SJSA1 (cell line): ENCODE results near the gene ADGRG6. TPM values are rescaled to one million over a fixed set of nuclear protein-coding genes. Genes with fewer than 3 reads are reported as not detected.
"Not testable (repeated sequence)": the region's sequence is repeated elsewhere in the genome, so short reads cannot be mapped to it uniquely, and the experiment has no call there.

Experiments
- DNase-seq, 2 experiments: peaks; one replicate each; pipeline ENCODE4 v3.0.0-alpha.2; 2015 to 2020; ENCODE audit warnings: low spot score in 2 of 2, low read depth in 1 of 2
- H3K27ac ChIP-seq: fragments of 250-450 bp; sonication (Bioruptor Pico); 2 replicates; pipeline ENCODE4 v1.5.1; 2020; ENCODE audit warnings: mild to moderate bottlenecking, moderate library complexity
- H3K27me3 ChIP-seq: fragments of 250-450 bp; sonication (Bioruptor Pico); replicated peaks from 2 replicates; pipeline ENCODE4 v1.5.1; 2020; ENCODE audit warnings: mild to moderate bottlenecking, moderate library complexity
- H3K36me3 ChIP-seq: fragments of 250-450 bp; sonication (Bioruptor Pico); 2 replicates; pipeline ENCODE4 v1.5.1; 2020; ENCODE audit warnings: mild to moderate bottlenecking
- H3K4me1 ChIP-seq: fragments of 250-450 bp; sonication (Bioruptor Pico); replicated peaks from 2 replicates; pipeline ENCODE4 v1.6.1; 2021; ENCODE audit warnings: mild to moderate bottlenecking
- H3K4me3 ChIP-seq: fragments of 250-450 bp; sonication (Bioruptor Pico); 2 replicates; pipeline ENCODE4 v1.5.1; 2020; ENCODE audit warnings: mild to moderate bottlenecking
- H3K9me3 ChIP-seq: fragments of 250-450 bp; sonication (Bioruptor Pico); replicated peaks from 2 replicates; pipeline ENCODE4 v1.5.1; 2020; ENCODE audit warnings: mild to moderate bottlenecking
- total RNA-seq: library from RNA; depleted of rRNA; stranded (reverse); fragments of >200 nt; shearing (Covaris generic); gene quantifications from 2 replicates; pipeline ENCODE4 v1.2.3, GENCODE V29; 2014

ADGRG6 gene
- total RNA-seq, 1 experiment from 2014 or later = 4.5 TPM

DNA sequence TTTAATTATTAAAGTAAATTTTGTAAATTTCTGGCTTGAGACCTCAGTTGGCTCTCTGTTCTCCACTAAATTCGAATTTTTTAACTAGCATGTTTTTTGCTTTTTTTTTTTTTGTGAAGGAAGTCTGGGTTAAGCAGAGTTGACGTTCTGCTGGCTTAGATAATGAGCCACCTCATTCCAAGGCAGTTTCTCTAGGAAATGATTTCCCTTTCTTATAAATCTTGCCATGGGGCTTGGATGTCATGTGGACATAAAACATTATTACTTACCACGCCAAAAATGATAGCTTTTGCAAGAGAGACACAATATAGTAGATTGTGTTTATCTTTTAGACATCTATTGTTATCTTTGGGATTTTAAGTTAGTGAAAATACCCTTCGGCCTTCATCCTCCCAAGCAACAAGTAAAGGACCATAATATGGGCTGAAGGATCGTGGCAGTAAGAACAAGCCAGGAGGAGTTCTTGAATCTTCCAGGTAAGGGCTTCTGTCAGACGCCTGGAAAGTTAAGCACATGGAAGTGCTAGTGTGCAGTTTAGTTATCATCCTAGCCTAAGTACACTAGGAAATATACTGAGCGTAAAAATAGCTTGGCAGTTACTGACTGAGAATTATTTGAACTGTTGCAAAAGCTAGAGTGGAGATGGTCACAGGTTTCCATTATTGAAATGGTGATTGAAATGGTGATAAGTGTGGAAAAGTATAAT lies 30.7 kb downstream of the ADGRG6 start:
- no peaks in the 10 kb centered on the region for H3K27me3 ChIP-seq
- H3K27ac ChIP-seq = no peak overlapping the region
- H3K4me1 ChIP-seq = peaks cover 4% of the 10 kb centered on the region; the same call in 1 of the 2 replicates
- no peaks in the 10 kb centered on the region for H3K9me3 ChIP-seq
- H3K36me3 ChIP-seq = no peaks in the 10 kb centered on the region
- DNase-seq = no peak
- no peak overlapping the region for H3K4me3 ChIP-seq

DNA sequence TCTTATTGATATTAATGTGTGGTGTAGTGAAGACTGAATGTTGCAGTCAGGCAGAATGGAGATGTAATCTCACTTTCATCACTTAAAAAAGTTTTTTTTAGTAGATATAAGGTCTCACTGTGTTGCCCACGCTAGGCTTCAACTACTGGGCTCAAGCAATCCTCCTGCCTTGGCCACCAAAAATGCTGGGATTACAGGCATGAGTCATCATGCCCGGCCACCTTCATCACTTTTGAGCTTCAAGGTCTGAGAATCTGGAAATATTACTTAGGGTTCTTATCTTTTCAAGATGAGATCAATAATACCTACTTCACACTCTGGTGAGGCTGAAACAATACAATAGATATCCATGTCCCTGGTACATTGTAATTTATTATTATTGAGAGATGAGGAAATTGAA lies 31.6 kb downstream of the ADGRG6 start:
- H3K27ac ChIP-seq = no peak overlapping the region
- no peaks in the 10 kb centered on the region for H3K9me3 ChIP-seq
- H3K4me3 ChIP-seq = no peak overlapping the region
- no peaks in the 10 kb centered on the region for H3K36me3 ChIP-seq
- H3K27me3 ChIP-seq = no peaks in the 10 kb centered on the region
- DNase-seq = no peak
- H3K4me1 ChIP-seq = peaks cover 4% of the 10 kb centered on the region; the same call in 1 of the 2 replicates

DNA sequence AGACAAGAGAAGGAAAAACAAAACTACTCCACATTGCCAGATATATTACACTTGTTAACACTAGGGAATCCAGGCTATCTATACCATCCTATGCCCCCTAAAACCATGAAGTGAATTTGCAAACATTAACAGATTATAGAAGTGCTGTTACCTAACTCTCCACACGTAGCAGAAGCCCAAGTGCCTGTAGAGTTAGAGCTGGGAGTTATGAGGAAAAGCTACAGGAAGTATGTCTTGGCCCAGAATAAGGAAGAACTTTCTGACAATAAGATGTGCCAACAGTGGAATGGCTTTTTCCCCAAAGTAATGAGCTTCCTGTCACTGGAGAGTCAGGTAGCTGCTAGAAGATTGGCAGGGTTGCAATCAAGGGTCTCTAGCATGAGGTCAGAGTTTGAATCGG lies 32.5 kb downstream of the ADGRG6 start:
- Histone ChIP-seq H3K9me3 (no peaks in the 10 kb centered on the region), H3K27me3 (no peaks in the 10 kb centered on the region), H3K27ac (no peak overlapping the region), H3K36me3 (no peaks in the 10 kb centered on the region), H3K4me3 (no peak overlapping the region), H3K4me1 (peaks cover 4% of the 10 kb centered on the region; the same call in 1 of the 2 replicates)
- no peak for DNase-seq

DNA sequence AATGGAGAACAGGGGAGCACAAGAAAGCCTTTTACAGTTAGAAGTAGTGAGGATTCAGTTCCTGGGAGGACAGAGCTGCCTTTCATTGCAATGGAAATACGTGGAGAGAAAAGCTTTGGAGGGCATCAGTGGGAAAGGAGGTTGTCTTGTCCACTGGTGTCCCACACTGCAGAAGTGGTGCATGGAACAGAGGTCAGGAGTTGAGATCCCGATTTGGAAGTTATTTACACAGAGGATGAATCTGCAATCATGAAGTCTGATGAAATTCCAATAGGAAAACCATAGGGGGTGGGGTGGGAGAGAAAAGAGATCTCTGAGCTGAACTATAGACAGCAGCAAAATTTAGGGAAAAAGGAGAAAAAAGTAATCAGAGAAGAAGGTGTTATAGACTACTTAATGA lies 33.6 kb downstream of the ADGRG6 start:
- Histone ChIP-seq H3K27me3 (no peaks in the 10 kb centered on the region), H3K9me3 (no peaks in the 10 kb centered on the region), H3K4me1 (no peaks in the 10 kb centered on the region), H3K36me3 (no peaks in the 10 kb centered on the region), H3K4me3 (no peak overlapping the region), H3K27ac (no peak overlapping the region)
- DNase-seq = no peak

DNA sequence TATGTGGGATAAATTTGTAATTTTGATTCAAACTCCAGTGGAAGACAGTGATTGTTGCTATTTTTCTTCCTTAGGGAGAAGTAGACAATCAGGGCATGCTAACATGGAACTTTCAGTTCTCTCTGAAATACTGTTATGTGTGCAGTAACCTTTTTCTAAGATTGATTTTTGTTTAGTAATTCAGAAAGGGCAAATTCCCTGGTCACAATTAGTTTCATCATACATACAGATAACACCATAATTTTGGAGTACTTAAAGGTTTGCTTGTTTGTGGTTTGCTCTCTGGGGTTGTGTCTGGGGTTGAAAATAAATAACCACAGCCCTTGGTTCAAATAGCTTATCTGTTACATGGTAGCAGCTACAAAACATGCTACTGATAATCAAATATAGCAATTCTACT lies 34.4 kb downstream of the ADGRG6 start:
- Histone ChIP-seq H3K4me3 (no peak overlapping the region), H3K27me3 (no peaks in the 10 kb centered on the region), H3K9me3 (no peaks in the 10 kb centered on the region), H3K27ac (no peak overlapping the region), H3K4me1 (no peaks in the 10 kb centered on the region), H3K36me3 (no peaks in the 10 kb centered on the region)
- no peak for DNase-seq

DNA sequence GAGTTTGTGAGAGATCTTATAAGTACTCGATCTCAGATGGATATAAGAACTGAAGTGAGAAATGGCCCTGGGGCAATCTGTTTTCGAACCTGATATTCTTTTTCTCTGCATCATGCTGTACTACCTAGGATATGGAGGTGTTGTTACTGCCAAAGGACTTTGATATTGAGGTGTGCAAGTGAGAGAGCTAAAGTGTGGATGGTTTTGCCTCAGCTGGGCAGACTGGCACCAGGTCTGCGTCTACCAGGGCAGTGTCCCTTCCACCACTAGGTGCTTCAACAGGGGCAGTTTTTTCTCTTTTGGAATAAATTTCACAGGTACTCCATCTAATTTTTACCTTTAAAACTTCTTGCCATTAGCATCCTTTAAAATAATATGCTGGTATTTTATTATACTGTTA lies 35.0 kb downstream of the ADGRG6 start:
- Histone ChIP-seq H3K27ac (no peak overlapping the region), H3K36me3 (no peaks in the 10 kb centered on the region), H3K27me3 (no peaks in the 10 kb centered on the region), H3K4me3 (no peak overlapping the region), H3K4me1 (no peaks in the 10 kb centered on the region), H3K9me3 (no peaks in the 10 kb centered on the region)
- no peak for DNase-seq

DNA sequence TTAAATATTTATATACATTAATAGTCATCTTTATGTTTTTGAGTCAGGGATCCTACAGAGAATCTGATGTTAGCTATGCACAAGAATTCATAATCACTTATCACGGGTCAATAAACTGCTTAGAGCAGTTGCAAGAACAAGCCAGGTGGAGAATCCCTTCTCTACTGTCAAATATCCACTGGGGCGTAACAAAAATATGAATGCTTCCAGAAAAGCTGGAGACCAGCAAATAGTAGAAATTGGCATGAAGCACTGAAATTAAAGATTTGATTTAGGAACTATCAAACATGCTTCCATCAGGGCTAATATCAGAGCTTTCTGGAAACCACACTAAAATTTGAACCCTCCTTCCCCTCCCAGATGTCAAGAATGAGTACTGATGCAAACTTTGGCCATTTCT lies 37.3 kb downstream of the ADGRG6 start:
- no peak overlapping the region for H3K27ac ChIP-seq
- no peaks in the 10 kb centered on the region for H3K27me3 ChIP-seq
- H3K36me3 ChIP-seq = no peaks in the 10 kb centered on the region
- H3K4me1 ChIP-seq = no peaks in the 10 kb centered on the region
- DNase-seq = no peak
- no peak overlapping the region for H3K4me3 ChIP-seq
- no peaks in the 10 kb centered on the region for H3K9me3 ChIP-seq

DNA sequence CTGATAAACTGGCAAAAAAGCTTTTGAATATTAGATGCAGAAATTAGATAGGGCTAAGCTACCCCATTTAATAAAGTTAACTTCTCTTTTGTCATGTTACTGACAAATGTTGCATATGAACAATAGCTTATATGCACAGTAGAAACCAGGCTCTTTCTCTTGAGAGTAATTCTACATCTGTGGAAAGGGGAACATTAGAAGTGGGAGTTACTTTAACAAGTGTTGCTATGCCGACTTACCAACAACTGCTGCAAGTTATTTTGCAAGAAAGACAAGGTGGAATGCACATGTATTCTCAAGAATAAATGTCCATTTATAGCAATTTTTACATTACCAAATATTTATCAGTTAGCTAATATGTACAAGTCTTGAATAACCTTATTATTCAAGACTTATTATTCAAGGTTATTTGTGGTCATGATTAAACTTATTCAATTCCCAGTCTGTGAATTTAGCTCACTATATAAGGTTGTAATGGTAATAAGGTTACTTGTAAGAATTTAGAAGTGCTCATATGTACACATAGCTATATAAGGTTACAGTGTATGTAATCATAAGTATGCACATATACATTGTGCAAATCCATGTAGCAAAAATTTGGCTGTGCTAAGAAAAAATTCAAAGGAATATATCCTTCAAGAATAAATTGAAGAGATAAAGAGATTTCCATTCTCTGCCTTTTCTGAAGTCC lies 38.3 kb downstream of the ADGRG6 start:
- H3K9me3 ChIP-seq = no peaks in the 10 kb centered on the region
- H3K4me1 ChIP-seq = no peaks in the 10 kb centered on the region
- no peaks in the 10 kb centered on the region for H3K27me3 ChIP-seq
- H3K27ac ChIP-seq = no peak overlapping the region
- no peaks in the 10 kb centered on the region for H3K36me3 ChIP-seq
- H3K4me3 ChIP-seq = no peak overlapping the region
- DNase-seq = no peak

DNA sequence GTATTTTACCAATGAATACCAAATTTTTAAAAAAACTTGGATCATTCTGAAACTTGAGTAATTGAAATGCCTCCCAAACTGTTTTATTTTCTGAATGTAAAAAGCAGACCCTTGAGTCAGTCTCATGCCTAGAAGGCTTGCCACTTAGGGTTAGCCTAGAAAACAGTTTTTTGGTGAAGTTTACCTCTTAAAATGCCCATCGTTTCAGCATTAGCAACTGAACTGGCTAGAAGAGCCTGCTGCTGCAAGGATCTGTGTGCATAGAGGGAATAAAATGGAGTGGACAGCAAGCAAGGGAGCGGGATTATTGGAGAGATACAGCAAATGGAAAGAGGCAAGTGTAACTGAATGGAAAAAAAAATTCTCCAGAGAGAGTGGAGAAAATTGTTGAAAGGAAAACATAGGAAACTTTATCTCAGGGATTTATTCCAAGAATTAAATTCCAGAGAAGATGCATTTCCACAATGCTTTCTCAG lies 40.1 kb downstream of the ADGRG6 start:
- no peak overlapping the region for H3K27ac ChIP-seq
- H3K4me3 ChIP-seq = no peak overlapping the region
- no peaks in the 10 kb centered on the region for H3K4me1 ChIP-seq
- DNase-seq = no peak
- no peaks in the 10 kb centered on the region for H3K9me3 ChIP-seq
- no peaks in the 10 kb centered on the region for H3K27me3 ChIP-seq
- no peaks in the 10 kb centered on the region for H3K36me3 ChIP-seq

DNA sequence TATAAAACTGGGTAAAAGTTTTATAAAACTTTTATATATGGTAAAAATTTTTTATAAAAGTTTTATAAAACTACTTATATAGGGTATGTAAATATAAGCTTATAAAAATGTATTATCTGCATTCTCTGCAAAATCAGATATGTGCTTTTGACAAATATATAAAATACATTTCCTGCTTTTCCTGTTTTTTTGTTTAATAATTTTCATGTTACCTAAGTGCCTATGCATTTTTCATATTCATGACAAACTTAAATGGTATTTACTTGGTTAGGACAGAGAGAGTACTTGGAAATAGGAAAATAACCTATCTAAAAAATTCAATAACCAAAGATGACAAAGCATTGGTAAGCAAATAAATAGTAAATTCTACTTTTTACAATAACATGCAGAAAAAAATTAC lies 41.2 kb downstream of the ADGRG6 start:
- H3K4me3 ChIP-seq = no peak overlapping the region
- no peaks in the 10 kb centered on the region for H3K9me3 ChIP-seq
- no peaks in the 10 kb centered on the region for H3K36me3 ChIP-seq
- H3K27ac ChIP-seq = no peak overlapping the region
- no peaks in the 10 kb centered on the region for H3K27me3 ChIP-seq
- H3K4me1 ChIP-seq = no peaks in the 10 kb centered on the region
- no peak for DNase-seq

DNA sequence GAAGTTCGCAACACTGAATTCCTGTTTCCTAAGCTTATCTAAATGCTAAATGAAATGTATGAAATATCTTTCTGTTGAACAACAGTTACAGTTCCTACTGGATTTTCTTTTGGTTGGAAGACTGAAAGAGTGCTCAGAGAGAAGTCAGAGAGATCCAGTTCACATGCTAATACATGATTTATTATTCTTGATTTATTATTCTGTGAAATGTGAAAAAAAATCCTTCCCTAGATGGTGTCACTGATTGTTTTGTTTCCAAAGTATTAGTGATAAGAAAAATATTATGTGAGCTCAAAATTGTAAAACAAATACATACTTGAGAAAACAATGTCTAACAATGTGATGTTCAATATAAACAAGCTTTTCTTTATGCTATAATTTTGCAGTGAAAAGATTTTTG lies 42.1 kb downstream of the ADGRG6 start:
- Histone ChIP-seq H3K4me3 (no peak overlapping the region), H3K27me3 (no peaks in the 10 kb centered on the region), H3K36me3 (no peaks in the 10 kb centered on the region), H3K4me1 (no peaks in the 10 kb centered on the region), H3K27ac (no peak overlapping the region), H3K9me3 (no peaks in the 10 kb centered on the region)
- DNase-seq = no peak

DNA sequence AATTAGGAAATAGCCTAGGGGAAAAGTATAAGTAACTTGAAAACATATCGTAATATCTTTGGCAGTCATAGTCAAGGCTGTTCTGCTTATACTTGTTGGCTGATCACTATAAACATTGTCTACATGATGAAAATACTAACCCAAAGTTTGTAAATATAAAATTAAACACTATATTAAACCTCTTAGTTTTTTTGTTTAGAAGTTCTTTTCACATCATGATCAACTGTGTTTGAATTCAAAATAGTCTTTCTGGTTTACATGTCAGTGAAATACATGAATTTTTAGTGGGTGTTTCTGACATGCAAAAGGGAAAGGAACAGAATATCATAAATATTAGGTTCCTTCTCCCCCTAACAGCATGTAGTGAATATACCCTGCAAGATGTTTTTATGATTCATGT lies 43.5 kb downstream of the ADGRG6 start:
- no peaks in the 10 kb centered on the region for H3K27me3 ChIP-seq
- DNase-seq = no peak

DNA sequence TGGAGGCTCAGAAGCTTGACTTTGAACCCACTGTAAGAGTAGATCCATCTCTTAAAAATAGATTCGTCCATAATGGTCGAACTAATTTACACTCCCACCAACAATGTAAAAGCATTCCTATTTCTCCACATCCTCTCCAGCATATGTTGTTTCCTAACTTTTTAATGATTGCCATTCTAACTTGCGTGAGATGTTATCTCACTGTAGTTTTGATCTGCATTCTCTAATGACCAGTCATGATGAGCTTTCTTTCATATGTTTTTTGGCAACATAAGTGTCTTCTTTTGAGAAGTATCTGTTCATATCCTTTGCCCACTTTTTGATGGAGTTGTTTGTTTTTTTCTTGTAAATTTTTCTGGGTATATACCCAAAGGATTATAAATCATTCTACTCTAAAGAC lies 44.4 kb downstream of the ADGRG6 start:
- H3K36me3 ChIP-seq, H3K4me1 ChIP-seq, DNase-seq, H3K4me3 ChIP-seq, H3K27ac ChIP-seq, H3K9me3 ChIP-seq, H3K27me3 ChIP-seq: not testable (repeated sequence)

More for the DNA sequence above, 43.5 kb downstream of the ADGRG6 start:
- no peak overlapping the region for H3K4me3 ChIP-seq
- no peaks in the 10 kb centered on the region for H3K36me3 ChIP-seq
- H3K9me3 ChIP-seq = no peaks in the 10 kb centered on the region
- no peaks in the 10 kb centered on the region for H3K4me1 ChIP-seq
- H3K27ac ChIP-seq = no peak overlapping the region

DNA sequence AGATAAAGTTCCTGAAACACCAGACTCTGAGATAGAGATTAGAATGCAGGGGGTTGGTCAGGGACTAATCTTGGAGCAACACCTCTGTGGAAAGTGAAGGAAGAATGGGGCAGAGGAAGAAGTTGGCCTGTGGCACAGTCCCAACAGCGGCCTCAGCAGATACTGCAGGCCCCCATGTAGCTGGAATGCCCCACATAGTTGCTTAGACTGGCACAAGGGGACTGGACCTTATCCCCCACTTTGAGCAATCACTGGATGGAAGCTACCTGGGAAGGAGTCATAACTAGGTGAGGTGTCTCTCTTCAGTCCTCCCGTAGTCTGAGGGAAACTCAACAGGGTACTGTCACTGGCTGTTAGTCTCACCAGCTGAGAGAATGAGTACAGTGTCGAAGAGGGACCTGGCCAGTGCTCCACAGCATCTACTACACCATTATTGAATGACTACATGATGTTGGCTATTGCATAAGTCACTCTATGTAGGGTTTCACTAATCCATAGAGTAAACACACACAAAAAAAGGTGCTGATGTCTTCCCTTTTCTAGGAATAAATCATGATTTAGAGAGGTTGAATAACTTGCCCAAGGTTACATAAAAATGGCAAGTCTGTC lies 47.5 kb downstream of the ADGRG6 start:
- Histone ChIP-seq H3K4me1 (no peaks in the 10 kb centered on the region), H3K36me3 (no peaks in the 10 kb centered on the region), H3K27ac (no peak overlapping the region), H3K9me3 (no peaks in the 10 kb centered on the region), H3K27me3 (no peaks in the 10 kb centered on the region), H3K4me3 (no peak overlapping the region)
- DNase-seq = no peak
